ENCODE data around the gene SPNS2. TPM values are rescaled to one million over a fixed set of nuclear protein-coding genes. Genes with fewer than 3 reads are reported as not detected.

Gene SPNS2
- total and polyA plus RNA-seq, 4 donors = 4.0 to 9.0 (median 5.2) TPM

DNA sequence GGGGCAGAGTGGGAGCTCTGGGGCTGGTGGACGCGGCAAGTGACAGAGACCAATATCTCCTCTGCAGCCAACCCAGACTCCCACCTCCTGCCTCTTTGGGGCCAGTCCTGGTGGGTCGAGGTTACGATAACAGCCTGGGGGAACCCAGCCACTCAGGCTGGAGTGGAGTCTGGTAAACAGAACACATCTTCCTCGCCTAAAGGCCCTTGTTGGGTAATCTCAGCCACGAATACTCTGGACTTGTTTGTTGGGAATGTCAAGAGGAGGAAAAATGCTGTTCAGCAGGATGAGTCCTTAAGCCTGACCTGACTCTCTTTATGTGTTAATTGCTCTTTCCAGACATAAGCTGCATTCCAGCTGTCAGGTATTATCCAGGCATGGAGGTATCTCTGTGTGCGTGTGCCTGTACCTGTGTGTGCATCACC lies 8.0 kb upstream of the SPNS2 start:
- 92% methylated on average over 7 of the region's 7 CpGs for WGBS
- DNase-seq (ENCODE audit: low spot score) = no peak
- Histone ChIP-seq H3K4me1 (ENCODE audit: control insufficient read depth in 4 of 4, insufficient read depth in 4 of 4, low read length in 3 of 4) (peaks cover 0 to 6% (median 0%) of the 10 kb centered on the region in 4 donors), H3K4me3 (ENCODE audit: low read depth in 1 of 3, low read length in 3 of 3) (no peak overlapping the region), H3K27me3 (ENCODE audit: control insufficient read depth in 4 of 4, insufficient read depth in 4 of 4, low read length in 3 of 4) (no peaks in the 10 kb centered on the region), H3K36me3 (ENCODE audit: control insufficient read depth in 4 of 4, insufficient read depth in 3 of 4, low read depth in 1 of 4, low read length in 3 of 4) (peaks cover 0 to 14% (median 0%) of the 10 kb centered on the region in 4 donors), H3K27ac (ENCODE audit: low read depth in 1 of 2, low read length in 2 of 2) (no peak overlapping the region), H3K9me3 (ENCODE audit: control insufficient read depth in 4 of 4, low read length in 3 of 4) (no peaks in the 10 kb centered on the region), H3K9ac (ENCODE audit: low read depth in 1 of 2, low read length in 2 of 2) (no peak overlapping the region)
- no peak for TF ChIP-seq YY1 (IDR thresholded peaks at IDR 0.05)
- no peak for TF ChIP-seq CTCF (IDR thresholded peaks at IDR 0.05; ENCODE audit: low read depth, low read length, missing input control)
- no peak for TF ChIP-seq RAD21 (IDR thresholded peaks at IDR 0.05)
- no peak for TF ChIP-seq FOXA2 (IDR thresholded peaks at IDR 0.05)
- TF ChIP-seq TAF1 (conservative IDR thresholded peaks at IDR 0.05) = no peak
- TF ChIP-seq, protein P1, sequence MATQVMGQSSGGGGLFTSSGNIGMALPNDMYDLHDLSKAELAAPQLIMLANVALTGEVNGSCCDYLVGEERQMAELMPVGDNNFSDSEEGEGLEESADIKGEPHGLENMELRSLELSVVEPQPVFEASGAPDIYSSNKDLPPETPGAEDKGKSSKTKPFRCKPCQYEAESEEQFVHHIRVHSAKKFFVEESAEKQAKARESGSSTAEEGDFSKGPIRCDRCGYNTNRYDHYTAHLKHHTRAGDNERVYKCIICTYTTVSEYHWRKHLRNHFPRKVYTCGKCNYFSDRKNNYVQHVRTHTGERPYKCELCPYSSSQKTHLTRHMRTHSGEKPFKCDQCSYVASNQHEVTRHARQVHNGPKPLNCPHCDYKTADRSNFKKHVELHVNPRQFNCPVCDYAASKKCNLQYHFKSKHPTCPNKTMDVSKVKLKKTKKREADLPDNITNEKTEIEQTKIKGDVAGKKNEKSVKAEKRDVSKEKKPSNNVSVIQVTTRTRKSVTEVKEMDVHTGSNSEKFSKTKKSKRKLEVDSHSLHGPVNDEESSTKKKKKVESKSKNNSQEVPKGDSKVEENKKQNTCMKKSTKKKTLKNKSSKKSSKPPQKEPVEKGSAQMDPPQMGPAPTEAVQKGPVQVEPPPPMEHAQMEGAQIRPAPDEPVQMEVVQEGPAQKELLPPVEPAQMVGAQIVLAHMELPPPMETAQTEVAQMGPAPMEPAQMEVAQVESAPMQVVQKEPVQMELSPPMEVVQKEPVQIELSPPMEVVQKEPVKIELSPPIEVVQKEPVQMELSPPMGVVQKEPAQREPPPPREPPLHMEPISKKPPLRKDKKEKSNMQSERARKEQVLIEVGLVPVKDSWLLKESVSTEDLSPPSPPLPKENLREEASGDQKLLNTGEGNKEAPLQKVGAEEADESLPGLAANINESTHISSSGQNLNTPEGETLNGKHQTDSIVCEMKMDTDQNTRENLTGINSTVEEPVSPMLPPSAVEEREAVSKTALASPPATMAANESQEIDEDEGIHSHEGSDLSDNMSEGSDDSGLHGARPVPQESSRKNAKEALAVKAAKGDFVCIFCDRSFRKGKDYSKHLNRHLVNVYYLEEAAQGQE (IDR thresholded peaks at IDR 0.05) = no peak
- no peak for TF ChIP-seq NR2F2 (IDR thresholded peaks at IDR 0.05)
- TF ChIP-seq EGR1 (IDR thresholded peaks at IDR 0.05; ENCODE audit: low read depth in 2 of 2) = no peak
- TF ChIP-seq SP1 (IDR thresholded peaks at IDR 0.05) = no peak
- no peak for TF ChIP-seq JUND (IDR thresholded peaks at IDR 0.05)
- TF ChIP-seq HNF4A (conservative IDR thresholded peaks at IDR 0.05) = no peak
- no peak for TF ChIP-seq RXRA (IDR thresholded peaks at IDR 0.05)

GRCh38 chr17:4492721-4493561 lies 5.7 kb upstream of the SPNS2 start:
- Histone ChIP-seq H3K4me3 (ENCODE audit: low read depth in 1 of 3, low read length in 3 of 3) (no peak overlapping the region), H3K36me3 (ENCODE audit: control insufficient read depth in 4 of 4, insufficient read depth in 3 of 4, low read depth in 1 of 4, low read length in 3 of 4) (peaks cover 0 to 9% (median 0%) of the 10 kb centered on the region in 4 donors), H3K4me1 (ENCODE audit: control insufficient read depth in 4 of 4, insufficient read depth in 4 of 4, low read length in 3 of 4) (peaks cover under 1 to 23% (median 13%) of the 10 kb centered on the region in 4 donors), H3K27ac (ENCODE audit: low read depth in 1 of 2, low read length in 2 of 2) (no peak overlapping the region), H3K9me3 (ENCODE audit: control insufficient read depth in 4 of 4, low read length in 3 of 4) (no peaks in the 10 kb centered on the region), H3K9ac (ENCODE audit: low read depth in 1 of 2, low read length in 2 of 2) (no peak overlapping the region), H3K27me3 (ENCODE audit: control insufficient read depth in 4 of 4, insufficient read depth in 4 of 4, low read length in 3 of 4) (no peaks in the 10 kb centered on the region)
- peak; percentile 69 for DNase-seq (ENCODE audit: low spot score)
- WGBS = 71% methylated on average over 20 of the region's 20 CpGs
- TF ChIP-seq NR2F2 (IDR thresholded peaks at IDR 0.05) (peak; percentile 93), CTCF (IDR thresholded peaks at IDR 0.05; ENCODE audit: low read depth, low read length, missing input control) (no peak), RXRA (IDR thresholded peaks at IDR 0.05) (peak in 1 of 2 donors; percentile 12)
- TF ChIP-seq, protein P1 (IDR thresholded peaks at IDR 0.05) = peak; percentile 99

Data from liver (tissue), 9 donors.